DMS153 (cell line): Measurements from ENCODE around the gene IFNAR1.
A peak's percentile ranks its signal among the peaks of the same experiment; 100 is the strongest.

ENCODE experiments used
- DNase-seq: peaks from one replicate; lab custom pipeline; 2025; lab: John Stamatoyannopoulos, UW

IFNAR1 gene

GRCh38 chr21:33324291-33325221 lies at the start of gene IFNAR1:
TSS of gene IFNAR1 (plus strand) at chr21:33324970. CDS start at chr21:33325056, 86 bp downstream.
- DNase-seq = peak; percentile 92

- DNase-seq = no peak
Measured at GRCh38 chr21:33278721-33279120, 46.0 kb upstream of the IFNAR1 start.

- no peak for DNase-seq
Measured at GRCh38 chr21:33279330-33279820, 45.4 kb upstream of the IFNAR1 start.

DNA sequence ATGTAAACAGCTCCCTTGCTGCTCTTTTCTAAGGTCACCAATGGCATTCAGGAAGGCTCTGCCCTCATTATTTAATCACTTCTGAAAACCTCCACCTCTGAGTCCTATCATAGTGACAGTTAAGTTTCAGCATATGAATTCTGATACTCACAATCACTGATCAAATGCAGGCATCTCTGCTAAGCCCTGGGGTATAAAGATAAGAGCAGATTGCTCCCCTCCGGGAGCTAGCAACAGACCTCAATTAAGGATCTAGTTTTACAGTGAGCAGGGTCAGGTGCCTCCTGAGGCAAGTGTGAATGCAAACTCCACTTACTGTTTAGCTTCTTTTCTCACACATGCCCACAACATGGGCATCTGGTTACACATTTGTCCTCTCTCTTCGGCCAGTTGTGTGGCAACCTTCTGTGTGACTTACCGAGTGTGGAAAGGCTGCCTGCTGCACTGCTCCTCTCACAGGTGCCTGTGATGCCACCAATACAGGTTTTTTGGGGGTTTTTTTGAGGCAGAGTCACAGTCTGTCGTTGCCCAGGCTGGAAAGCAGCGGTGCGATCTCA lies 43.6 kb upstream of the IFNAR1 start:
- no peak for DNase-seq

DNA sequence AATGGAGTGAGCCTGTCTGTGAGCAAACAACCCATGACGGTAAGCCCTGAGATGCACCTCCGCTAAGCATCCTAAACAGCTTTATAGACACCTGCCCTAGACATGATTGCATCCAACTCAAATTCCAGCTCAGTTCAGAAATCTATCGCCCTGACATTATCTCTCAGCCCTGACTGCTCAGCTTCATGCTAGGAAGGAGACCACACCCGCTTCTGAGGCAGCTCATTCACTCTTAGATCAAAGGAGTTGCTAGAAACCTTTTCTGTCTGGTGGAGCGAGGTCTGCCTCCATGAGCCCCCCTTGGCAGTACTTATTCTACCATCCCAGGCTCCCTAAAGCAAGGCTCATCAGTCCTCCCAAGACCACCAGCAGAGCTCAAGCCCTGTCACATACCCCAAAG lies 41.6 kb upstream of the IFNAR1 start:
- no peak for DNase-seq

- no peak for DNase-seq
Measured at GRCh38 chr21:33286076-33286475, 38.7 kb upstream of the IFNAR1 start.

- no peak for DNase-seq
Measured at GRCh38 chr21:33286600-33287456, 37.9 kb upstream of the IFNAR1 start.

DNA sequence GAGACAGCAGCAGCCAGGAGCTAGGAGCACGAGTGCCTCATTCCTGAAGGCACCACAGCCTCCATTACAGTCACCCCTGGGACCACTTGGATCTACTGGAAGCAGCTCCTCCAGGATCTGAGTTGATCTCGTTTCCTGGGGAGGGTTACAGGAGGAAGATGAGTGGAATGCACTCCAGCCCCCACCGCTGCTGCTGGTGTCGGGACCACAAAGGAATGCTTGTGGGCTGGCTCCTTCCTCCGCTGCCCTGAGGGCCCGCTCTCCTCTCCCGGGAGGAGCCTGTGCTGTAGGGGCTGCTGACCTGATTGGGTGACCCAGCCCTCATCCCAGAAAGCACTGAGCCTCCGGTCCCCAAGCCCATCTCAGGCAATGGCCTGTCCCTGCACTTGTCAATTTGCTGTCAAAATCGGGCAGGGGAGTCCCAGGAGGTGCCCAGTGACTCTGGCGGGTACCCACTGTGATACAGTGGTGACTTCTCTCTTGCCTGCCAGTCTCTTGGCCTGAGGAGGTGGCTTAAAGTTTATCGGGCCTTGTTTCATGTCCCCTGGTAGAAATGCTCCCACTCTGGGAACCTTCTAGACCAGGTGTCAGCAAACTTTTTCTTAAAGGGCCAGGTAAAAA lies 35.5 kb upstream of the IFNAR1 start:
- DNase-seq = no peak

- peak; percentile 68 for DNase-seq
Measured at GRCh38 chr21:33290441-33290840, 34.3 kb upstream of the IFNAR1 start.

GRCh38 chr21:33291686-33292085 lies 33.1 kb upstream of the IFNAR1 start:
- DNase-seq = no peak

- DNase-seq = no peak
Measured at GRCh38 chr21:33292724-33293123, 32.0 kb upstream of the IFNAR1 start.

DNA sequence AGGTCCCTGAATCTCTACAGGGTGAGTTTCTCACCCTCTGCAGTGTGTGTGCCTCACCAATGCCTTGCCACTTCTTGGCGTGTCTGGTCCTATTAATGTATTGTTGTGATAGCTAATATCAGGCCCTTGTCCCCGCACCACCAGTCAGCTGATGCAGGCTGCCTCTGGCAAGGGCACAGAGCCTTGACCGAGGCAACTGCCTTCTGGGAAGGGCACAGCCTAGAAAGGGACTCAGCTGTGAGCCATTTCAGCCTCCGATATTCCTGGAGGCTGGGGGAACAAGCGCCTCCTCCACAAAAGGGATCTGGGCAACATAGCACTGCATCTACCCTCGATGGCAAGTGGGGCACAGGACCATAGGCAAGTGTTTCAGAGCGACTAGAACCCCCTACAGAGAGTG lies 31.6 kb upstream of the IFNAR1 start:
- no peak for DNase-seq

GRCh38 chr21:33293811-33294216 lies 31.0 kb upstream of the IFNAR1 start:
- no peak for DNase-seq

DNA sequence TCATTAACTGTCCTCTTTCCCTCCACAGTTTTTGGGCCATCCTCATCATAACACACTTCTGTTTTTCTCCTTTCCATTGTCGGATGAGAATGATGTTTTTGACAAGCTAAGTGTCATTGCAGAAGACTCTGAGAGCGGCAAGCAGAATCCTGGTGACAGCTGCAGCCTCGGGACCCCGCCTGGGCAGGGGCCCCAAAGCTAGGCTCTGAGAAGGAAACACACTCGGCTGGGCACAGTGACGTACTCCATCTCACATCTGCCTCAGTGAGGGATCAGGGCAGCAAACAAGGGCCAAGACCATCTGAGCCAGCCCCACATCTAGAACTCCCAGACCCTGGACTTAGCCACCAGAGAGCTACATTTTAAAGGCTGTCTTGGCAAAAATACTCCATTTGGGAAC lies 28.6 kb upstream of the IFNAR1 start:
- no peak for DNase-seq

DNA sequence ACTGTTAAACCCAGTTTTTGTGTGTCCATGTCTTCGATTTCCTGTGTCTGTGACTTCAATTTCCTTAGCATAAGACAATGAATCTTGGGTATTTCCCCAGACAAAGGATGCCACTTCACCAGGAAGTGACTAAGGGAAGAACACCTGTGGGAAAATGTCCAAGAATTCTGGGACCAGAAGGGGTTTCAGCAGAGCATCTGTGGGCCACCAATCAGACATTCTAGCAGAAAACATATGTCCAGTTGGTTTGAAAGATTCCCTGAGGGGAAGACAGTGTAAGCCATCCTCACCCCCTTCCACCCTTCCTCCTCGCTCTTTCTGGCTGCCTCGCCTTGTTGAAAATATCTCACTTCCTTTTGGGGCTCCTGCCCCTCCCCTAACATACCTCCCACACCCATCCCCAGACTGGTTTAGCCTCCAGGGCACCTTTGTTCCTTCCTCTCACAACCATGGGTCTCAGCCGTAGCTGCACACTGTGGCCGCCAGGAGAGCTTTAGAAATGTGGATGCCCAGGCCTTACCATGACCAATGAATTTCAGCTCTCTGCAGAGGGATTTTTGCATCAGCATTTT lies 25.5 kb upstream of the IFNAR1 start:
- DNase-seq = peak; percentile 31

GRCh38 chr21:33300701-33301631 lies 23.8 kb upstream of the IFNAR1 start:
- DNase-seq = peak; percentile 92

- no peak for DNase-seq
Measured at GRCh38 chr21:33301632-33302002, 23.2 kb upstream of the IFNAR1 start.

- no peak for DNase-seq
Measured at GRCh38 chr21:33302055-33302454, 22.7 kb upstream of the IFNAR1 start.

DNA sequence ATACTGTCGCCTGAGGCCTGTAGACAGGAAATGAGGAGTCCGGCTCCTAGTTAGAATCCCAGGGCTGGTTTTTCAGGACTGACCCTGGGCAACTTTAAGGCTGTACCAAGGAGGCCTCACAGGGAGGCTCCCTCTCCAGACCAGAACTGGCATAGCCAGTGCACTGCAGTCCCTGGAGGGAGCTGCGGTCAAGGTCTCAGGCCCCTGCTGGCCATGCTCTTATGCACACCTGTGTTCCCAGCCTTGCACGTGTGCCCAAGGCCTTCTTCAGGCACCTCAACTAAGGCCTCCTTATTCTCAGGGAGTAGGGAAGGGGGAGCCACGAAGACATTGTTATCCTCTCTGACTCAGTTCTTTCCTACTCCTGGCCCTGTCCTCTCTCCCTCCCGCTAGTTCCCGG lies 22.0 kb upstream of the IFNAR1 start:
- DNase-seq = no peak

DNA sequence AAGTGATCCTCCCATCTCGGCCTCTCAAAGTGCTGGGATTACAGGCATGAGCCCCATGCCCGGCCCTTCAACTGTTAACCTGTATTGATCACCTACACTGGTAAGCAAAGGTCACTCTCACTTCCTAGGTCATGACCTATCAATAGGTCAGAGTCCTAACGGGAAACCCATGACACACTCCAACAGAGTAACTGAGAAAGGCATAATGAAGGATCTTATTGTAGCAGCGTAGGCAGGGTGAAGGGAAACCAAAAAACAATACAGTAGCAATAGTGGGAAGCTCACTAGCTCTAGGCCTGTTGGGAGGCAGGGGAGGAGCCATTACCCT lies 19.5 kb upstream of the IFNAR1 start:
- DNase-seq = no peak

DNA sequence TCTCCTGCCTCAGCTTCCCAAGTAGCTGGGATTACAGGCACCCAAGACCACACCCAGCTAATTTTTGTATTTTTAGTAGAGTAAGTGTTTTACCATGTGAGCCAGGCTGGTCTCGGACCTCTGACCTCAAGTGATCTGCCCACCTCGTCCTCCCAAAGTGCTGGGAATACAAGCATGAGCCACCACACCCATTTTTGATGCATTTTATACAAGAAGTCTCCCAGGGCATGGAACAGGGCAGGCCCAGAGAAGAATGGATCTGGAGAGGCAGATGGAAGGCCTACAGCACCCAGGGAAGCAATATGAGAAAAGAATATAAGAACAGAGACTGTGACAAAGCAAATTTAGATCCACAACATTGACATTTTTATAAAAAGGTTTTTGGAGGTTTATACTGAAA lies 18.8 kb upstream of the IFNAR1 start:
- DNase-seq = no peak
